NCI-H526 treated with DMSO at 0.1 percent for 48 hours (cell line): Measurements from ENCODE around the gene AHDC1.
"Not testable (repeated sequence)": the region's sequence is repeated elsewhere in the genome, so short reads cannot be mapped to it uniquely, and the experiment has no call there.

Experiments
- DNase-seq: peaks from one replicate; lab custom pipeline; 2025; lab: John Stamatoyannopoulos, UW

AHDC1 gene

DNA sequence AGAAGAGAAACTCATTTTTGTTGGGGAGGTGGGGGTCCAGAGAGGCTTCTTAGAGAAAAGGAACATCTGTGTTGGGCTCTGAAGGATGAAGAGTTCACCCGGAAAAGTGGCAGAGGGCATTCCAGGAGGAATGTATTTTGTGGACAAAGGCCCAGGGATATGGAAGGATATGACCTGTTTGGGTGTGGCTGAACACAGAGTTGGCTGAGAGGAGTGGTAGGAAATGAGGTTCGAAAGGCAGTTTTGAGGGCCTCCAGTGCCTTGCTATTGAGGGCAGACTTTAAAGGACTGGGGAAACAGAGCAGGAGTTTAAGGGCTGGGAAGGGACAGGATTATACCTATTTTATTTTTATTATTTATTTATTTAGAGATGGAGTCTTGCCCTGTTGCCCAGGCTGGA is 86.6 kb downstream of the AHDC1 start:
- no peak for DNase-seq

DNA sequence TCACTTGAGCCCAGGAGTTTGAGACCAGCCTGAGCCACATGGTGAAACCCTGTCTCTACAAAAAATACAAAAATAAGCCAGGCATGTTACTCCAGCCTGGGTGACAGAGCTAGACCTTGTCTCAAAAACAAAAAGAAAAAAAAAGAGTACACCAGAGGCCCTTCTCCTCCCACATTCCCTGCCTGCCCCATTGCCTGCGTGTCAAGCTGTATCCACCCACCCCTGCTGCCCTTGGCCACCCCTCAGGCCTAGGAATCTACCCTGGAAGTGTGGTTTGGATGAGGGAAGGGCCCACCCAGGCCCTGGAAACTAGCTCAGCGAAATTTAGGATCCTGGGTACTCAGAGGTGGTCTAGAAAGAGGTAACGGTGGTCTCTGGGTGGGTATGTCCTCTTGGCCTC is 88.3 kb downstream of the AHDC1 start:
- no peak for DNase-seq

DNA sequence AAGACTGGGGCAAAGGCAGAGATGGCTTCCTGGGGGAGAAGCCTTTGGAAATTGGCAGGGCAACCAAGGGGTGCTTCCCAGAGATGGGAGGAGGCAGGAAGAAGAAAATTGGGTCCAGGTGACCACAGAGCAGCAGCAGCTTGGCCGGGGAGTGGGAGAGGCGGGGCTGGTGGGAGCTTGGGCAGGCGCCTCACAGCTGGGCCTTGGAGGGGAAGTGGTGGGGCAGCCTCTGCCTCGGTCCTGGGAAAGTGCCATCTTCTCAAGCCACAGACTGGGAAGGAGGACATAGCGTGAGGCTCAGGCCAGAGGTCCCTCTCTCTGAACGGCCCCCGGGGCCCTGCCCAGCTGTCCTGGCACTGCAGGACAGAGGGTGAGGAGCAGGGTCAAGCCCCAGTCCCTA is 90.0 kb downstream of the AHDC1 start:
- DNase-seq, result no peak

DNA sequence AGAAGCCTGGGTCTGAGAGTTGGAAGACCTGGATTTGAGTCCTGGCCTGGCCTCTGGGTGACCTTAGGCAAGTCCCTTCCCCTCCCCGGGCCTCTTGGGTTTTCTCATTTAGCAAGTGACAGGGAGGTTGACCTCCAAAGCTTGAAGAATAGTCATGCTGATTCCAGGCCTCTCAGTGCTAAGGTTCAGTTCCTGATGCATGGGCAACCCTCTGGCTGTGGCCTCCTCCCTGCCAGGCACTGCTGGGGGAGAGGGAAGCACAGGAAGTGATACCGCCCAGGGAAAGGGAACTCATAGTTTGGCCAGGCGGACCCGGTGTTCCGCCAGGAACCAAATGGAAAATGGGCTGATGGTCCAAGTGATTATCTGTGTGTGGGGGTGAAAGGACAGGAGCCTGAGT is 90.4 kb downstream of the AHDC1 start:
- DNase-seq, result no peak

DNA sequence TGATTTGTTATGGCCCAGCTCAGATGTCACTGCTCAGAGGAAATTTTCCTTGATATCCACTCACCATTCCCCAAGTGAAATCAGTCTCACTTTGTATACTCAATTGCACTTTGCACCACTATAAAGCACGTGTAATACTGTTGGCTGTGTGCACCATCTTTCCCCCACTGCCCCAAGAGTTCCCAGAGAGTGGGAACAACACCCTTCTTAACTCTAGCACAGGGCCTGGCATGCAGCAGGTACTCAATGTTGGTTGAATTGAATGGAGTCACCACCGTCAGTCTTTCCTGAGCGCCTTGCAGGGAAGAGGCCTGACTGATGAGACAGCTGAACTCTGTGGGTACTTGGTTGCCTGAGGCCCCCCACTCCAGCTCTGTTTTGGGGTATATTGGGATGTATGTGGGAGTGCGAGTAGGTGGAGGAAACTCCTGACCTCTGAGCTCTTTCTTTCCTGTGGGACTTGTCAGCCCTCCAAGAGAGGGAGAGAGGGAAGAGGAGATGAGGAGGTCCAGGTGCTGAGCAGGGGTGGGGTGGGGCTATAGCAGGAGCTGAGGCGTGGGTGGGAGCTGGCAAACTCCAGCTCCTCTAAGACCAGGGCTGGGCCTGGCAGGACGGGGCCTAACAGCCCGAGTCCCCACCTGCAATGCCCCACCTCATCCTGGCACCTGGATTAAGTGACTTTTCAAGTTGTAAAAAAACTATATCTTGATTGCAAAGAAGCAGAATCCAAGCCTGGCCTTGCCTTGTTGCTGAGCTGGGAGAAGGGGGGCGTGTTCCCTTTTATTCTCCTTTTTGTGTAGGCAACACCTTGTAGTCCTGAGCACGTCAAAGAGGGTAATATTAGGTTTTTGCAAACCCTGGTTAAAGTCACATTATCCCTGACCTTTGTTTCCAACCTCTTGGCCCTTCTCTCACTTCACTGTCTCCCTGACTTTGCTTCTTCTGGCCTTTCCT is 94.5 kb downstream of the AHDC1 start:
- no peak for DNase-seq

DNA sequence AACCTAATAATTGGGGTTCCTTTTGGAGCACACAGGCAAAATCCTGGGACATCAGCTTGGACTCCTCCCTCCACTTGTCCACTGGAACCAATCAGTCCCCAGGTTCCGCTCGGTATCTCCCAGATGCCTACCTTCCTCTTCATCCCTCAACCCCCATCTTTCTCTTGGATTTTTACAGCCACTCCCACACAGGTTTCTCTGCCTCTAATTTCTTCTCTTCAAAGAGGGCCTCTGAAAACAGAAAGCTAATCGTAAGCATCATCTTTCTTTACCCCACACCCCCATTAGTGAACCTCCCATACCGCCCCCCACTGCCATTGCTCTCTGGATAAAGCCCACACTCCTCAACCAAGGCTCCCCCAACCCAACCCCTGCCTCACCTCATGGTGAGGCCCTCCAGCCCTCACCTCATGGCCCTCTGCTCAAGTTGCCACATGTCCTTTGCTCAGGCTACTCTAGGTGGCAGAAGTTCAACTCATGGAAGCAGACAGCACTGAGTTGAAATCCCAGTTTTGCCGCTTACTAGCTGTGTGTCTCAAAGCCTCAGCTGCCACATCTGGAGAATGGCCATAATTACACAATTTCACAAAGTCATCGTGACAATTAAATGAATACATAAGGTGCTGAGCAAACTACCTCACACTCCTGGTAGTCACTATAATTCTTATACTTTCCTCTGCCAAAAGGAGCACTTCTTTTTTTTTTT is 95.8 kb downstream of the AHDC1 start:
- DNase-seq, result no peak

DNA sequence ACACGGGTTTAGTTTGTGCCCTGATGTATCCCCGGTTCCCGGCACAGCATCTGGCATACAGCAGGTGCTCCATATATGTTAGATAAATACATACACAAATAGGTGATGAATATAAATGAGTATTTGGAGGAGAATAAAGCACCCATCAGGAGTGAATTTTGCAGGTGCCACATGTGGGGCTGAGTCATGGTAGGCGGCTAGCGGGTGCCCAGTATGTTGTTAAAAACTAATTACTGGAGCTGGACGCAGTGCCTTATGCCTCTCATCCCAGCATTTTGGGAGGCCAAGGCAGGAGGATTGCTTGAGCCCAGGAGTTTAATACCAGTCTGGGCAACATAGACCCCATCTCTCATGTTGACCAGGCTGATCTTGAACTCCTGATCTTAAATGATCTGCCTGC is 97.2 kb downstream of the AHDC1 start:
- DNase-seq, result no peak

DNA sequence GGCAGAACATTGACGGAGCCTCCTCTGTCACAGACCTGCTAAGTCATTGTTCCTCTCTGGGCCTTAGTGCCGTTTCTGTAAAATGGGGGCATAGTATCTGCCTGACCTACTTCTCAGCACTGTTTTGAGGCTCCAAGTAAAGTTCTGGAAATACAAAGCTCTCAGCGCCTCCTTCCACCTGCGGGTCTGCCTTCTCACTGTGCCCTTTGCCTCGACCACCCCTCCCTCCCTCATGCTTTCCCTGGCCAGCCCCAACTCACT is 98.6 kb downstream of the AHDC1 start:
- DNase-seq, result no peak

DNA sequence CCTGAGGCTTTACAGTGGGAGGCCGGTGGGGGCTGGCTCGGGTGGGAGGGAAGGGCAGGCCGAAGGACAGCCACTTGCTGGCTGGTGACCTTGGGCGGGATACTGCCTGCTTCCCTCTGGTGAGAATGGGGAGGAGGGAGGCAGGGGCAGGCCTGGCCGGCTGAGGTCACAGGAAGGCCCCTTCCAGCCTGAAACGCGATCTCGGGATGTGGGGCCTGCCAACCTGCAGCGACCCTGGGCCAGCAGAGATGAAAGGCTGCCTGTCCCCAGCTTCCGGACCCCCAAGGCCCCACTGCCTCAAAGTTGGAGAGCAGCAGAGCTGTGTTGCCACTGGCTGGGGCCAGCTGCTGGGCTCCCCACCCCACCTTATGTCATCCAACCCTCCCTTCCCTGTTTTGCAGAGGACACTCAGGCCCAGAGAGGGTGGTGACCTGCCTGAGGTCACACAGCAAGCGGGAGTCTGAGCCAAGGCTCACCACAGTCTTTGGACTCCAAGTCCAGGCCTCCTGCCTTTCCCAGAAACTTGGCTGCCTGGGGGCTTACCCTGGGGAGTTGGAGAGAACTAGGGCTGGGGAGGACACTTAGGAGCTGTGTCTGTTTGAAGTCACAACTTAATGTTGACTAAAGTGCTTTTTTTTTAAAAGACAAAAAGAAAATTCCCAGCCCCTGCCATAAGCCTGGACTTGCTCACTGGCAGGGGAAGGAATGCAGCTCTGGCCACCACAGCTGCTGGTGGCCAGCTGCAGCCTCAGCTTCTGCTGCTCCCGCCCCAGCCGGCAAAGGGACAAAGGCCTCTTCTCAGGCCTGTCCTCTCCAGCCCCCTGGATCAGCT is 99.1 kb downstream of the AHDC1 start:
- no peak for DNase-seq

DNA sequence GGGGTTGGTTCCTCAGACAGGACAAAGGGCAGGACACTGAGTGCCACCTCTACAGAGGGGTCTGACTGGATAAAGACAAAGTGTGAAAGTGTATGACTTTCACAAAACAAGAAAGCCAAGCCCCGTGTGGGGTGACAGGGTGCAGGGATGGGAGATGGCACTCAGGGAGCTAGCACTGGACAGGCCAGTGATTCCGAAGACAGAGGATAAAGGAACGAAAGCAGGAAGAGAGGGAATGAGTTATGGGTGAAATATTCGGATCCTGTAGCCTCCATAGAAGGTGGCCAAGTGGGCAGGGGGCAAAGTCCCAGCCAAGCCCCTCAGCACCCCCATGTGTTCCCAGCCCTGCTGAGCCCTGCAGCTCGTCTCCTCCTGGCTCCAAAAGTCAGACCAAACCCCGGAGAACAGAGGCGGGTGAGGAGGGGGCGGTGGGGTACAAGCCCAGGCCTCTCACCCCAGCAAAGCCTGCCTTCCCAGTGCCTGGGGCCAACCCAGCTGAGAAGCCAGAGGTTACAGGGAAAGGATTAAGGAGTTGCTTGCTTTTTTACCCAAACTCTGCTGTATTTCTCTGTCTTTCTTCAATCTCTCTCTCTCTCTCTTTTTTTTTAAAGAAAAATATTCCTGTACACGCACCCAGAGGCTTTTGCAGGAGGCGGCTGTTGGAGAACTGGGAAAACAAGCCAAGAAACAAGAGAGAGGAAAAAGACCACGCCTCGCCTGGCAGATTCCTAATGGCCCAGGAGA is 99.9 kb downstream of the AHDC1 start:
- no peak for DNase-seq

DNA sequence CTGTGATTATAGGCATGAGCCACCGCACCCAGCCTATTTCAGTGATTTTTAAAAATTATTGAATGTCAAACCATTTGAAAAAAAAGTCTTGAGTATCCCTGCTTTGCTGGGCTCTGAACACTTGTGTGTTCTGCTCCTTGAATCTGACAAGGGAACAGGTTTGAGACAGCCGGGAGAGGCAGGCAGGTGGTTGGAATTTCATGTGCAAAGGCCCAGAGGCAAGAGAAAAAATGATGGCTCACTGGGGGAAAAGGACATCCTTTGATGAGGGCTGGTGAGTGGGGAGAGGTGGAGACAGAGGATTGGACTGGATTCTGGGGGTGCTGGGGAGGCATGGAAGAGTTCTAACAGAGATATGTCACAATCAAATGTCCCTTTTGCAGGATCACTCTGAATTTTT is 100.9 kb downstream of the AHDC1 start:
- no peak for DNase-seq

DNA sequence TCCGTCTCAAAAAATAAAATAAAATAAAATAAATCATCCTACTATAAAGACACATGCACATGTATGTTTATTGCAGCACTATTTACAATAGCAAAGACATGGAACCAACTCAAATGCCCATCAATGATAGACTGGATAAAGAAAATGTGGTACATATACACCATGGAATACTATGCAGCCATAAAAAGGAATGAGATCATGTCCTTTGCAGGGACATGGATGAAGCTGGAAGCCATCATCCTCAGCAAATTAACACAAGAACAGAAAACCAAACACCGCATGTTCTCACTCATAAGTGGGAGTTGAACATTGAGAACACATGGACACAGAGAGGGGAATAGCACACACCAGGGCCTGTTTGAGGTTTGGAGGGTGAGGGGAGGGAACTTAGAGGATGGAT is 102.8 kb downstream of the AHDC1 start:
- not testable (repeated sequence) for DNase-seq

DNA sequence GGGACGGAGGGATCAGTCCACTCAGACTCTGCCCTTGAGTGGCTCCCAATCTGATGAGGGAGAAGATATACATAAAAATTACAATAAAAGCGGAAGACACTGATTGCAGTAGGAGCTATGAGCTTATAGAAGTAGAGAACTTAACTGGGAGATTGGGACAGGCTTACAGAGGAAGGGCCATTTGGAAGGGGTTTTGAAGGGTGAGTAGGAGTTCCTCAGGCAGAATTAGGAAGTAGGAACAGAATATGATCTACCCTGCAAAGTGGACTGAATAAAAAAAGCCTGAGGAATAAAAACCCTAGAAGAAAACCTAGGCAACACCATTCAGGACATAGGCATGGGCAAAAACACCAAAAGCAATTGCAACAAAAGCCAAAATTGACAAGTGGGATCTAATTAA is 104.8 kb downstream of the AHDC1 start:
- DNase-seq, result no peak

DNA sequence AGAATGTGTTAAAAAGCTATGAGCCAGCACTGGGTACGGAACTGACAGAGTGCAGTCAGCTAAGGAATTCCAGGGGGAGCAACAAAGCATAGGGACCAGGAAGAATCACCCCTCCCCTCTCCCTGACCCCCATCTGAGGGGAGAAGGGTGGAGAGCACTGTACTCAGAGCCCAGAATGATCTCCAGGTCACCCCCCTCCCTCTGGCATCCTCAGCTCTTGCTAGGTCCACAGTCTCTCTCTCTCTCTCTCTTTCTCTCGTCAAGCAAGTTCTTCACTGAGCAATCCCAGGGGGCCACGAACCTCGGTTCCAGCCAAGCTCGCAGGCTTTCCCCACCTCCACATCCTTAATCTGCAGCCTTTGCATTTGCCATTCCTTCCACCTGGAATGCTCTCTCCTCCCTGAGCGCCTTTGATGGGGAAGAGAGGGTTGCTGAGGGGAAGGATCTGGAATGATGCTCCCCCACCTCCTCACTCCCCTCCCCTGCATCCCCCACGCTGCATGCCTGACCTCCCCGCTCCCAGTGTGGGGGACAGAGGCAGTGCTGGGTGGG is 107.3 kb downstream of the AHDC1 start:
- DNase-seq, result peak; percentile 54

DNA sequence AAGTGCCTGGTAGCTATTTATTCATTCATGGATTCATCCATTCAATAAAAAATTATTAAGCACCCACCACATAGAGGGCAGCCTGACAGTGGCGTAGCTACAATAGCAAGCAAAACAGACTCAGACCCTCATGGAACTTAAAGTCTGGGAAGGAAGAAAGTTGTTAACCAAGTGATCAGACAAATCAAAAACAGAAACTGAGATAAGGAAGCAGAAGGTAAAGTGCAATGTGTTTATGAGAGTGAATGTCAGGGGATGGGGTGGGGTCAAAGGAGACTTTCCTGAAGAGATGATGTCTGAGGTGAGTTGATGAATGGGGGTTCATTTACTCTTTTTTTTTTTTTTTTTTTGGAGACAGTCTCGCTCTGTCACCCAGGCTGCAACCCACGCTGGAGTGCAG is 111.1 kb downstream of the AHDC1 start:
- DNase-seq, result no peak

DNA sequence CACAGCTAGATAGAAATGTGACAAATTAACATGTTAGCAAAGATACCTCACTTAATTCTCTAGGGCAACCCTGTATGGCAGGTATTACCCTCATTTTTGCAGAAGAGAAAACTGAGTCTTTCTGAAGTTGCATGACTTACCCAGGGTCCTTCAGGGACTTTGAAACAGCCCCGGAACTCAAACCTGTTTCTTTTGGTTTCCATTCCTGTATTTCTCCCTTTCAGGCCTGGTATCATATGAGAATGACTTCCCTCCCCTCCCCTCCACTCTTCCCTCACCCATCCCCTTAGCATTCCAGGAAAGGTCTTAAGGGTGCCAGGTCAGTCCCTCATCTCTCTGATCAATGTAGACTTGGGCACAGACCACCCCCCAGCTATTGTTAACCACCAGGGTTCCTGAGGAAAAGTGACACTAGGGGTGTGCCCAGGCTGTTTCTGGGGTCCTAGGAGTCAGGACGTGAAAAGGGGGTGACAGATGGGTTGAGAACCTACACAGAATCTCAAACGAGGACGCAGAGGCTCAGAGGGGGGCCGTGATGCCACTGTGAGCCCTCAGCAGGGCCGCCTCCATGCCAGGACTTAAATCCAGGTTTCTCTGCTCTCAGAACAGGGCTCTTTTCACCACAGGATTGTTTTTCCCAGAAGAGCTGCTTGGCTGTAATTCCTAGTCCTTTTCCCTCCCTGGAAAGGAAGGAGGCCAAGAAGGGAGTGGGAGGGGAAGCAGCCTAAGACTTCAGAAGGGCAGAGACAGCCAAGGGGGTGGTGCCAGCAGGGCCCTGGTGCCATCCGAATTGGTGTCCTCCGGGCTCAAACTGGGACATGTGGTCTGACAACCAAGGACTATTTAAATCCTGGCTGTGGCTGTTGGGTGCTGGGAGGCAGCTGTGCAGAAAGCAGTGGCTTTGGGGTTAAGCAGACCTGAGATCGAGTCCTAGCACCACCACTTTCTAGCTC is 111.9 kb downstream of the AHDC1 start:
- no peak for DNase-seq

DNA sequence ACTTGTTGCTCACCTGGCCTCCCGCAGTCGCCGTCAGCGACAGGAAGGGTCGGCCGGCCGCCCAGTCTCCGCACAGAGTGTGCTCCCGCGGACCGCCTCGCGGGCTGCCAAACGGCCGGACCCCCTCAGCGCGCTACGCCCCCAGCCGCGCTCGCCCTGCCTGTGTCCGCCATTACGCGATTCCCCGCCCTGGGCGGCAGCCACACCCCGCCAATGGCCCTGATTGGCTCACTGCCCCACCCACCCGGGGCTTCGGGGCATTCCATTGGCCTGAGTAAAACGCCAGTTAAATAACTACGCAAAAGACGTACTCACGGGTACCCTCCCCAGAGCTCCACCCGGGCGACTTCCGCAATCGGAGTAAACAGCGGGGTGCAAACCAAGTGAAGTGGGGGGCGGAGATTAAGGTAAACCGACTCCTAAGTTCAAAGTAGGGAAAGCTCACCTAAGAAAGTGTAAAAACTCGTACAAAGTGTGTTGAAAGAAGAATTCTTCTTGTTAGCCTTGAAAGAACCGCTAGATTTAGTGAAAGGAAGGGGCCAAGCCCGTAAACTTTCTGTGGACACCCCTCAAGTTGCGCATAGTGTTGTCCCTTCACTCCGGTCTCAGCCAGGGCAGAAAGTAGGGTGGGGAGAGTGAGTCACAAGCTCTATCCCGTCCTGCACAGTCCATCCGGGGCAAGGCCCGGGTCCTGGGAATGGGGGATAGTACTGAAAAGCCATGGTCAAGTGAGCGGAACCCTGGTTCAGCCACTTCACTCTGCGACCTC is 113.8 kb downstream of the AHDC1 start, which contains the start of gene WASF2:
Gene WASF2, minus strand, starts transcription at position 195 of the 769 bp plus-strand sequence. CDS start 61,277 bp downstream, outside the sequence.
- DNase-seq, result peak; percentile 95

DNA sequence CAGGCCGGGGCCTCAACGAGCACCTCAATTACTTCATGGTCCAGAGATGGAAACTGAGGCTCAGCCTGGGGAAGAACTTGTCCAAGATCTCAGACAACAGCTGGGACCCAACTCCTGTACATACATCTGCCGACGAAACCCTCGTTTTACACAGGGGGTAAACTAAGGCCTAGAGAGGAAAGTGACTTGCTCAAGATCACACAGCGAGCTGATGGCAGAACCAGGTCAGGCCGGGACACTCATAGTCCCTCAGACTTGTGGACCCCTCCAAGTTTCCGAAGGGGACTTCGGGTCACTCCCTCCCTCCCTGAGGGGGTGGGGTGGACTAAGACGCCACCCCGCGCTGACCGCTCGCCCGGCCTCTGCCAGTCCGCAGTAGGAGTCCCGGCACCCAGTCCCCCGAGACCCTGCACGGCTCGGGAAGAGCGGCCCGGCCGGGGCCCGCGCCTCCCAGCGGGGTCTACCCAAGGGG is 114.4 kb downstream of the AHDC1 start:
- DNase-seq, result peak; percentile 26
